NT2/D1 (cell line): ENCODE results near the gene ROR1.

Source experiments
- SUZ12 ChIP-seq: IDR thresholded peaks from 2 replicates; pipeline ENCODE4 v1.6.1; 2011; ENCODE audit not compliant: insufficient read length, insufficient read depth; ENCODE audit errors: extremely low read depth
- YY1 ChIP-seq: IDR thresholded peaks from 2 replicates; pipeline ENCODE4 v1.6.1; 2011; ENCODE audit not compliant: insufficient read length, insufficient read depth
- ZNF274 ChIP-seq: IDR thresholded peaks from 2 replicates; pipeline ENCODE4 v1.6.1; 2011; ENCODE audit warnings: mild to moderate bottlenecking, low read depth, low read length

- no peak for TF ChIP-seq SUZ12
- no peak for TF ChIP-seq YY1
- TF ChIP-seq ZNF274 = no peak
These were observed 28.3 kb downstream of the ROR1 start for GRCh38 chr1:63802109-63802508.
